SK-N-SH (cell line): ENCODE data around the gene LIMA1. TPM values are rescaled to one million over a fixed set of nuclear protein-coding genes. Genes with fewer than 3 reads are reported as not detected.

ENCODE experiments used
- CTCF ChIA-PET: fragments of 300-600, 350-600 bp; formaldehyde crosslinking; extraction: SDS; loops from one replicate; lab custom pipeline; 2021; lab: Yijun Ruan, JAX
- POLR2A ChIA-PET: fragments of 350-600 bp; sonication (Branson Sonifier 250); formaldehyde crosslinking; extraction: SDS; loops from one replicate; lab custom pipeline; 2020; ENCODE audit warnings: antibody characterized with exemption, inconsistent platforms; lab: Yijun Ruan, JAX
- DNase-seq: peaks from one replicate; pipeline ENCODE4 v3.0.0; 2012
- H2AFZ ChIP-seq: fragments of 200-600 bp; sonication (generic); 2 replicates; pipeline ENCODE4 v1.8.1; 2016; ENCODE audit warnings: antibody characterized with exemption, mild to moderate bottlenecking, low read depth
- H3F3A ChIP-seq: fragments of 200-600 bp; sonication (generic); replicated peaks from 2 replicates; pipeline ENCODE3; 2016; ENCODE audit warnings: antibody characterized with exemption, mild to moderate bottlenecking; ENCODE audit not compliant: insufficient read depth
- H3K27ac ChIP-seq, 2 experiments: fragments of 200-500 bp in 1 of 2; fragments of 200-600 bp in 1 of 2; sonication (Bioruptor generic) in 1 of 2; sonication (generic), shearing (Covaris generic) in 1 of 2; 2 replicates each; pipeline versions ENCODE4 v1.5.1 to v1.6.1; 2014 to 2016; ENCODE audit warnings: low read depth in 2 of 2, inconsistent platforms in 1 of 2, low read length in 1 of 2, mild to moderate bottlenecking in 1 of 2, mixed read lengths in 1 of 2
- H3K27me3 ChIP-seq: fragments of 200-600 bp; sonication (generic), shearing (Covaris generic); 2 replicates; pipeline ENCODE4 v1.6.1; 2016; ENCODE audit warnings: mixed run types; ENCODE audit not compliant: insufficient read depth
- H3K36me3 ChIP-seq, 2 experiments: fragments of 200-500 bp in 1 of 2; fragments of 200-600 bp in 1 of 2; sonication (Bioruptor generic) in 1 of 2; sonication (generic) in 1 of 2; replicated peaks in 1 of 2; 2 replicates each; pipeline versions ENCODE3 to v1.5.1; 2014 to 2016; ENCODE audit warnings: low read length in 1 of 2, mild to moderate bottlenecking in 1 of 2; ENCODE audit not compliant: insufficient read depth in 2 of 2, control insufficient read depth in 1 of 2
- H3K4me1 ChIP-seq, 2 experiments: fragments of 200-500 bp in 1 of 2; fragments of 200-600 bp in 1 of 2; sonication (Bioruptor generic) in 1 of 2; sonication (generic), shearing (Covaris generic) in 1 of 2; 2 replicates each; pipeline versions ENCODE4 v1.5.1 to v1.6.1; 2014 to 2016; ENCODE audit warnings: low read depth in 1 of 2, low read length in 1 of 2, mixed run types in 1 of 2; ENCODE audit not compliant: insufficient read depth in 2 of 2, control insufficient read depth in 1 of 2
- H3K4me2 ChIP-seq: fragments of 200-600 bp; sonication (generic), shearing (Covaris generic); 2 replicates; pipeline ENCODE4 v1.6.1; 2017; ENCODE audit warnings: mixed run types
- H3K4me3 ChIP-seq, 2 experiments: fragments of 200-500 bp in 1 of 2; fragments of 200-600 bp in 1 of 2; sonication (Bioruptor generic) in 1 of 2; sonication (generic), shearing (Covaris generic) in 1 of 2; 2 replicates each; pipeline versions ENCODE4 v1.5.1 to v1.8.1; 2014 to 2016; ENCODE audit warnings: low read depth in 2 of 2, inconsistent platforms in 1 of 2, low read length in 1 of 2, mild to moderate bottlenecking in 1 of 2, mixed read lengths in 1 of 2, moderate library complexity in 1 of 2
- H3K79me2 ChIP-seq: fragments of 200-600 bp; sonication (generic); 2 replicates; pipeline ENCODE4 v1.8.1; 2017; ENCODE audit warnings: mild to moderate bottlenecking; ENCODE audit not compliant: insufficient read depth
- H3K9ac ChIP-seq: fragments of 200-600 bp; sonication (generic); 2 replicates; pipeline ENCODE4 v1.6.1; 2017; ENCODE audit warnings: mixed run types
- H3K9me2 ChIP-seq: fragments of 200-600 bp; sonication (generic); 2 replicates; pipeline ENCODE4 v1.6.1; 2017; ENCODE audit warnings: mixed run types
- H3K9me3 ChIP-seq: fragments of 200-600 bp; sonication (generic); 2 replicates; pipeline ENCODE4 v1.6.1; 2017; ENCODE audit warnings: mixed run types, mild to moderate bottlenecking, moderate library complexity
- H4K20me1 ChIP-seq: fragments of 200-600 bp; sonication (generic); 2 replicates; pipeline ENCODE4 v1.6.1; 2017; ENCODE audit warnings: mild to moderate bottlenecking, mixed run types; ENCODE audit not compliant: insufficient read depth
- CHD2 ChIP-seq: fragments of 150-350 bp; IDR thresholded peaks from 2 replicates; pipeline ENCODE4 v1.6.1; 2018; ENCODE audit warnings: low read length; ENCODE audit not compliant: partially characterized antibody
- EZH2phosphoT487 ChIP-seq: fragments of 200-600 bp; sonication (generic); IDR thresholded peaks from 2 replicates; pipeline ENCODE4 v1.6.1; 2017; ENCODE audit warnings: low read depth, mixed run types, mild to moderate bottlenecking, antibody characterized with exemption, moderate library complexity, borderline replicate concordance
- IRF3 ChIP-seq: fragments of 150-350 bp; IDR thresholded peaks from 2 replicates; pipeline ENCODE4 v1.6.1; 2016; ENCODE audit warnings: mild to moderate bottlenecking, low read depth, low read length
- JUND ChIP-seq: IDR thresholded peaks from 2 replicates; pipeline ENCODE4 v1.4.0; 2012
- NRF1 ChIP-seq: IDR thresholded peaks from 2 replicates; pipeline ENCODE4 v1.6.1; 2012; ENCODE audit warnings: low read depth, mild to moderate bottlenecking, low read length
- RXRA ChIP-seq: IDR thresholded peaks from 2 replicates; pipeline ENCODE4 v1.4.0; 2012; ENCODE audit warnings: low read depth, mild to moderate bottlenecking, borderline replicate concordance
- SIN3A ChIP-seq: IDR thresholded peaks from 2 replicates; pipeline ENCODE4 v1.6.1; 2012; ENCODE audit warnings: low read depth, mild to moderate bottlenecking, low read length, moderate library complexity, borderline replicate concordance
- SMC3 ChIP-seq: IDR thresholded peaks from 2 replicates; pipeline ENCODE4 v1.6.1; 2012; ENCODE audit warnings: low read depth, low read length, improper control_type of control experiment
- TCF12 ChIP-seq: IDR thresholded peaks from 2 replicates; pipeline ENCODE4 v1.4.0; 2012
- USF1 ChIP-seq: IDR thresholded peaks from 2 replicates; pipeline ENCODE4 v1.4.0; 2012; ENCODE audit warnings: low read depth, borderline replicate concordance
- USF2 ChIP-seq: fragments of 150-350 bp; IDR thresholded peaks from 2 replicates; pipeline ENCODE4 v1.6.1; 2017; ENCODE audit warnings: antibody characterized with exemption, low read length, low read depth, borderline replicate concordance
- YY1 ChIP-seq: IDR thresholded peaks from 2 replicates; pipeline ENCODE4 v1.4.0; 2012; ENCODE audit warnings: low read depth, mild to moderate bottlenecking
- ZBTB33 ChIP-seq: IDR thresholded peaks from 2 replicates; pipeline ENCODE4 v1.4.0; 2012; ENCODE audit warnings: low read depth, borderline replicate concordance
- WGBS: methylation state at CpG from one replicate; pipeline ENCODE4 v1.1.6; 2017; ENCODE audit warnings: low lambda C conversion rate; 5-methylcytosine and 5-hydroxymethylcytosine counted together
- polyA plus RNA-seq, 3 experiments: library from polyadenylated mRNA; depleted of rRNA; stranded (reverse); fragments of >200 nt; gene quantifications; 2 replicates each; pipeline ENCODE4 v1.2.3, GENCODE V29; 2012

Gene LIMA1
- polyA plus RNA-seq, 1 of the 3 experiments (the other 2 are of a cell fraction) = 96.6 TPM

DNA sequence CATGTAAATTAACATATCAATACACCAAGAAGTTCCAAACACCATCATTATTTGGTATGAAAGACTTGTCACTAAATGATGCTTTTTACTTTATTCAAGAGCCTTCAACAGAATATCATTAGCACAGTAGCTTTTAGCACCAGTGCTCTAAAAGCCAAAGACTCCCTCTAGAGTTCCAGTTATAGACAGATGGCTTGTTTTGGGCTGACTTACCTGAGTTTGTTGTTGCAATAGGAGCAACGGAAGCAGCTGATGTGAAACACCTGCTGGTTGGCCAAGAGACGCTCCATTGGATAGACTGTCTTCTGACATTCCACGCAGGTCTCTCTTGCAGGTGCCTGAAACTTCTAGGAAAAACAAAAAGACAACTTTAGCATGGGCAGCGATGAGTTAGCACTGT is 101.6 kb downstream of the LIMA1 start:
- no peak overlapping the region for H3K4me3 ChIP-seq
- 0 out of 4 replicates have a peak overlapping the region, but pooled peaks of 1 of the 2 experiments have one; percentile 19 for H3K27ac ChIP-seq
- H3K9me3 ChIP-seq = no peaks in the 10 kb centered on the region
- TF ChIP-seq SMC3 = no peak
- TF ChIP-seq YY1 = no peak
- no peak for TF ChIP-seq EZH2phosphoT487
- no peak for TF ChIP-seq USF1
- TF ChIP-seq, all 33 proteins: peak for 0
- no peak for DNase-seq
- peaks cover 54% of the 10 kb centered on the region for H3F3A ChIP-seq
- CTCF ChIA-PET = interaction anchor here (1.0 to 3.6 kb wide), 7 partner anchors 9 to 133 kb away, joined by 3 to 40 read pairs (median 4); no protein-coding TSS in a partner anchor
- H3K79me2 ChIP-seq = peaks cover 61% of the 10 kb centered on the region
- H3K4me1 ChIP-seq = peaks cover 2 to 19% of the 10 kb centered on the region in 2 experiments
- H2AFZ ChIP-seq = no peak overlapping the region
- H3K27me3 ChIP-seq = no peaks in the 10 kb centered on the region
- H4K20me1 ChIP-seq = no peaks in the 10 kb centered on the region
- no peak overlapping the region for H3K4me2 ChIP-seq
- H3K9me2 ChIP-seq = no peaks in the 10 kb centered on the region
- POLR2A ChIA-PET = no interaction called here
- 85% methylated on average over 4 of the region's 4 CpGs for WGBS
- H3K9ac ChIP-seq = no peak overlapping the region
- H3K36me3 ChIP-seq = peaks cover 31 to 65% of the 10 kb centered on the region in 2 experiments

DNA sequence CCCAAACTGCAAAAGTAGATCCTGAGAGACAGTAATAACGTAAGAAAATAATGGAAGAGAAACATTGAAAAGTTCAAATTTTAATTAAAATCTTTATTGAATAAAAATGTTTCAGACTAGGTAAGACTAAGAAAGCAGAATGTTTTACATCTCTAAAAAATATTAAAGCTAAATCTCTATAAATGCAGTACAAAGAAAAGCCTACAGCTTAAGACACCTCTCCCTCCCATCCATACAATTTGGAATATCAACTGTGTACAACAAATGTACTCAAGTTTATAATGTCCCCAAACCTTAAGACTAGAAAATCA is 107.6 kb downstream of the LIMA1 start:
- TF ChIP-seq TCF12 = no peak
- no peak for TF ChIP-seq CHD2
- TF ChIP-seq NRF1 = no peak
- TF ChIP-seq ZBTB33 = no peak
- TF ChIP-seq SIN3A = no peak
- no peak for TF ChIP-seq RXRA
- no peak for TF ChIP-seq IRF3
- TF ChIP-seq JUND = no peak
- no peak for TF ChIP-seq USF2
- WGBS = 24% methylated on average over 1 of the region's 1 CpG
- Histone ChIP-seq H4K20me1 (no peaks in the 10 kb centered on the region), H3K9ac (no peak overlapping the region), H3K9me2 (no peaks in the 10 kb centered on the region), H3K27me3 (no peaks in the 10 kb centered on the region), H3K27ac (peak overlapping the region in 1 of 2 experiments; percentile 37; a peak in 2 of 4 replicates), H3F3A (peaks cover 55% of the 10 kb centered on the region), H3K79me2 (peaks cover 17% of the 10 kb centered on the region; the same call in 1 of the 2 replicates), H2AFZ (no peak overlapping the region), H3K9me3 (no peaks in the 10 kb centered on the region), H3K4me1 (no peaks in the 10 kb centered on the region), H3K36me3 (peaks cover 26 to 59% of the 10 kb centered on the region in 2 experiments), H3K4me2 (no peak overlapping the region), H3K4me3 (no peak overlapping the region)
- CTCF ChIA-PET = interaction anchor here (0.6 to 4.9 kb wide), 57 partner anchors 9 to 311 kb away, joined by 3 to 33 read pairs (median 4); partner anchors contain the start of genes AQP5, CERS5, COX14 and GPD1
- DNase-seq = no peak
- POLR2A ChIA-PET = no interaction called here
